Central memory CD8-positive, alpha-beta T cell (primary cell): ENCODE data around the gene CBR1.

Experiments used
- ATAC-seq: fragments of 150-1000 bp; cut with Tn5 transposase; replicated peaks from 2 replicates; pipeline ENCODE4 v1.10.0; 2022; ENCODE audit warnings: mild to moderate bottlenecking, moderate FRiP score, moderate number of reproducible peaks; ENCODE audit not compliant: poor library complexity, severe bottlenecking; ENCODE audit errors: extremely low read depth
- DNase-seq, 2 donors: peaks; one replicate each; pipeline ENCODE4 v3.0.0; 2021; ENCODE audit warnings: low spot score in 2 of 2
- H3K27ac Mint-ChIP-seq: one replicate; pipeline ENCODE4 v1.8.0; 2022; ENCODE audit warnings: low read depth, mild to moderate bottlenecking, moderate library complexity, mixed read lengths
- H3K27me3 Mint-ChIP-seq: one replicate; pipeline ENCODE4 v1.8.0; 2022; ENCODE audit warnings: mixed read lengths
- H3K36me3 Mint-ChIP-seq: one replicate; pipeline ENCODE4 v1.8.0; 2022; ENCODE audit warnings: mild to moderate bottlenecking, moderate library complexity, mixed read lengths; ENCODE audit not compliant: insufficient read depth
- H3K4me1 Mint-ChIP-seq: one replicate; pipeline ENCODE4 v1.8.0; 2022; ENCODE audit warnings: mixed read lengths
- H3K4me3 Mint-ChIP-seq: one replicate; pipeline ENCODE4 v1.8.0; 2022; ENCODE audit warnings: mild to moderate bottlenecking, moderate library complexity, mixed read lengths
- H3K9me3 Mint-ChIP-seq: one replicate; pipeline ENCODE4 v1.8.0; 2022; ENCODE audit warnings: mixed read lengths

The CBR1 gene

GRCh38 chr21:36035381-36035791 is 34.4 kb upstream of the CBR1 start:
- ATAC-seq (no peak), DNase-seq (no peak)
- no peaks in the 10 kb centered on the region for H3K27me3 Mint-ChIP-seq
- peaks cover 32% of the 10 kb centered on the region for H3K36me3 Mint-ChIP-seq
- no peaks in the 10 kb centered on the region for H3K4me1 Mint-ChIP-seq
- H3K4me3 Mint-ChIP-seq = no peak overlapping the region
- no peaks in the 10 kb centered on the region for H3K9me3 Mint-ChIP-seq
- H3K27ac Mint-ChIP-seq = no peak overlapping the region

DNA sequence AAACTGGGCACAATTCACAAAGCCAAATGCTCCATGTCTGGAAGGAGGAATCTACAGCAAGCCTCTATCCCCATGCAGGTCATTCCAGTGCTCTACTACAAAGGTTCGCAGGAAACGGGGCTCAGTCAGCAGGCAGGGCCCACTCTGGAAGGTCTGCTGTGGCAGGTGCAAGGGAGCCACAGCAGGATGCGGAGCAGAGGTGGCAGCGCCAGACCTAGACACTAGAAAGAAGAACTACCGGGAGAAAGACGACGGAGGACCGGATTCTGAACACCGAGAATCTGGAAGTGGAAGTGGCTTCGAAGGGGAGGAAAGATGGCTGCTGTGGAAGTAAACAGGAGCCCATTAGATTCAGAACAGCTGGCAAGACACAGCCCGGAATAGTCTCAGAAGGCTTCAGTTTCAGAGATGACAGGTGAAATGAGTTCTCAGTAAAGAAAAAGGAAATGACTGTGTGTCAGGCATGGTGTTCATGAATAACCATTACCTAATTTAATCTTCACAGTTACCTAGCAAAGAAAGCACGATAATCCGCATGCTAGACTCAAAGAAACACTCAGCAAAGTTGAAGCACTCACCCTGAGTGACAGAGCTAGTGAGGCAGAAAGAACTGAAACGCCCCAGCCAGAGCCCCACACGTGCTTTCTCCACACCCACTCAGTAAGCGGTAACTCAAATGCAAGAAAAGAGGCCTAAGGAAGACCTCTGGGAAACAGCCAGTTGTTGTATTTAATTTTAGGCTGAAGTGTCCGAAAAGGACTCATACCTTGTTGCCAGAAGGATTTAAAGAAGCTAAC is 30.9 kb upstream of the CBR1 start:
- no peaks in the 10 kb centered on the region for H3K4me1 Mint-ChIP-seq
- DNase-seq (no peak), ATAC-seq (no peak)
- H3K27ac Mint-ChIP-seq = no peak overlapping the region
- H3K9me3 Mint-ChIP-seq = no peaks in the 10 kb centered on the region
- no peaks in the 10 kb centered on the region for H3K27me3 Mint-ChIP-seq
- no peak overlapping the region for H3K4me3 Mint-ChIP-seq
- H3K36me3 Mint-ChIP-seq = peaks cover 48% of the 10 kb centered on the region

DNA sequence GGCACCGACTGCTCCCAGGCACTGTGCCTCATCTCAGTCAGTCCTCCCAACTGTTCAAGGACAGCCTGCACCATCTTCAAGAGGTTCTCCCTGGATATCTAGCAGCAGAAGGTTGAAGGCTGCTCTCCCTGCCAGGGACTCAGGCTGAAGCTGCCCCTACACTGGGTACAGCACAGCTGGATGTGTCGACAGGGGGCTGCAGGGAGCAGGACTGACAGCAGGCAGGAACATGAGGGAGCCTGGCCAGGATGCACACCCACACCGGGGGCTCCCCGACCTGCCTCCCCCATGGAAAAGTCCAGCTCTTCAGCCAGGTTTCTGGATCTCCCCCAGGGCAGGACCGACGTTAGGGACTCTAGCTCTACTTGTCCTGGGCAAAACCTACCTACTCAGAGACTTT is 30.0 kb upstream of the CBR1 start:
- Mint-ChIP-seq H3K9me3 (no peaks in the 10 kb centered on the region), H3K4me1 (peaks cover 3% of the 10 kb centered on the region), H3K27ac (no peak overlapping the region), H3K27me3 (no peaks in the 10 kb centered on the region), H3K4me3 (no peak overlapping the region), H3K36me3 (peaks cover 50% of the 10 kb centered on the region)
- ATAC-seq = no peak
- no peak for DNase-seq

DNA sequence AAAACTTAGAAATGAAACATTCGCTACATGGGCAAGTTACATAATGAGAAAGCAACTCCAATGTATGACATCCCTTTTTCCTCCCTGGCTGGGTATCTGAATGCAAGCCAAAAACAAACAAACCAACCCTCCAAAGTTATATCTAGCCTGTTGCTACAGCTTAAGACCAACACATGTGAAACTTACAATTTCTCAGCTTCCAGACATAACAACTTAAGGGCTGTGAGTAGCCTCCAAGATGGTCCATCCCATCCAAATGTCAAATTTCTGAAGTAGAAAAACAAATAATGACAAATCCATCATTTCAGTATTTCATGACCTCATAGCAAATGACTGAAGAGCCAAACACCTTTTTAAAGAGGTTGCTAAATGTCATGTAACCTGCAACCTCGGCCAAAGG is 29.4 kb upstream of the CBR1 start:
- Mint-ChIP-seq H3K36me3 (peaks cover 52% of the 10 kb centered on the region), H3K4me1 (peaks cover 6% of the 10 kb centered on the region), H3K4me3 (no peak overlapping the region), H3K27ac (no peak overlapping the region), H3K9me3 (no peaks in the 10 kb centered on the region), H3K27me3 (no peaks in the 10 kb centered on the region)
- no peak for ATAC-seq
- no peak for DNase-seq

DNA sequence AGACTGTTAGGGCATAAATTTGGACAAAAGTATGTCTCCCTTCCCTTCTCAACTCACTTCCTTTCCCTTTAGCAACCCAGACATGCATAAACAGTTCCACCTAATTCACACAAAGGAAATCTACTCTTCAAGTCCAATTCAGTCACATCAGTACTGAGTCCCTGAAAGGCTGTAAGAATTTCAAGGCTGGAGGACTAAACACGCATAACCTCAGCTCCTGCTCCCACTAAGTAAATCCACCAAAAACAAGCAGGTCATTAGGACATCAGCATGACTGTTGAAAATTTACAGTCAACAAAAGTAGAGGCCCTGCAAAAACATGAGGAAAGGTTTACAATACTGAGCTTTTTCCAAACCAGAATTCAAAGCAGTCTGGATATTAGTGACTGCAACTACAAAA is 27.9 kb upstream of the CBR1 start:
- Mint-ChIP-seq H3K4me1 (peaks cover 6% of the 10 kb centered on the region), H3K4me3 (no peak overlapping the region), H3K9me3 (no peaks in the 10 kb centered on the region), H3K27ac (no peak overlapping the region), H3K27me3 (no peaks in the 10 kb centered on the region), H3K36me3 (peaks cover 50% of the 10 kb centered on the region)
- ATAC-seq = no peak
- no peak for DNase-seq

DNA sequence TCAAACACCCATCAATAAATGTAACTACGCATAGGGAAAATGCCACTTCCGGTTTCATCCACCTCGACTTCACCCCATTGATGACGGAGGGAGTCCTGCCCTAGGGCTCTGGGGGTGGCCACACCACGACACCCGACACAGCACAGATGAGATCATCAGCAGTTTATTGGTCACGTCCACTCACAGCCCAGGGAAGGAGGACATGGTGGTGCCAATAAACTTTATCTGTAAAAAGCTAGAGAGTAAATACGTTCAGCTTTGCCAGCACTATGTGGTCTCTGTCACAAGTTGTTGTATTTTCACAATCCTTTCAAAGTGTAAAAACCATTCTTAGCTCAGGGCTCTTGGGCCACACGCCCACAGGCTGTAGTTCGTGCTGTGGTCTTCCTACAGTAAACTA is 25.8 kb upstream of the CBR1 start:
- no peak overlapping the region for H3K4me3 Mint-ChIP-seq
- DNase-seq (no peak), ATAC-seq (no peak)
- H3K4me1 Mint-ChIP-seq = peaks cover 6% of the 10 kb centered on the region
- no peaks in the 10 kb centered on the region for H3K9me3 Mint-ChIP-seq
- peaks cover 54% of the 10 kb centered on the region for H3K36me3 Mint-ChIP-seq
- H3K27ac Mint-ChIP-seq = no peak overlapping the region
- no peaks in the 10 kb centered on the region for H3K27me3 Mint-ChIP-seq

DNA sequence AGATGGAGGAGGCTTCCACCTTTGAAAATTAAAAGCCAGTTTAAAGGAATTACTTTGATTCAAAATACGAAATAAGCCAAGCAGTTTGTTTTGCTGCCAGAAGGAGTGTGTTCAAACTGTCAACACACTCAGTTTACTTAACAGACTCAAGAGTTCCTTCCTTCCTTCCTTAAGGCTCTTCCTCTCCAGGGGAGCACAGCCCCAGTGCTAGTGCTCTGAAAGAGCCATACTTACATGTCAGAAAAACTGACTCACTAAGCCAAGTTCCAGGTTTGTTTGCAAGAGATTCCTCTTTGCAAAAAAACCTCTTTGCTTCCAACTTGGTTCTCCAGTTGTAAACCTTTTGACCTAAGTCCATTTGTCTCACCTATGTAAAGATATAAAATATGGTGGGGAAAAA is 23.8 kb upstream of the CBR1 start:
- Mint-ChIP-seq H3K27me3 (no peaks in the 10 kb centered on the region), H3K27ac (no peak overlapping the region), H3K4me1 (peaks cover 14% of the 10 kb centered on the region), H3K36me3 (peaks cover 52% of the 10 kb centered on the region), H3K9me3 (no peaks in the 10 kb centered on the region), H3K4me3 (no peak overlapping the region)
- DNase-seq (no peak), ATAC-seq (no peak)

- H3K9me3 Mint-ChIP-seq = no peaks in the 10 kb centered on the region
- no peak overlapping the region for H3K4me3 Mint-ChIP-seq
- peaks cover 14% of the 10 kb centered on the region for H3K4me1 Mint-ChIP-seq
- no peak overlapping the region for H3K27ac Mint-ChIP-seq
- ATAC-seq (no peak), DNase-seq (no peak)
- peaks cover 51% of the 10 kb centered on the region for H3K36me3 Mint-ChIP-seq
- no peaks in the 10 kb centered on the region for H3K27me3 Mint-ChIP-seq
Measured at GRCh38 chr21:36047139-36047538, 22.7 kb upstream of the CBR1 start.

DNA sequence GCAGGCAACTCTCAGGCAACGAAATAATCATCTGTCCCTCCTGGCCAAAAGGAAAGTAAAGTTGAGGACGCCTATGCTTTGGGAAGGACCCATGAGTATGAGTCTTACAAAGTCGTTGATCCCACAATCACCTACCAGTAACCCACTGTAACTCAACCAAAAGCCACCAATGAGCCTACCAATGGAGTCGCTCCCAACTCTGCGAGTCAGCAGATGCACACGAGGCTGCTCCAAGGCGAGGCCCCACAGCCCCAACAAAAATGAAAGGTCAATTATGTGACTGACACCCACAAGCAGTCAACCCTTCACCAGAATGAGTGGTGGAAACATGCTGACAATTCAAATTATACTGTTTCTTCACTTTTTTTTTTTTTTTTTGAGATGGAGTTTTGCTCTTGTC is 21.5 kb upstream of the CBR1 start:
- Mint-ChIP-seq H3K36me3 (peaks cover 54% of the 10 kb centered on the region), H3K4me3 (no peak overlapping the region), H3K27ac (no peak overlapping the region), H3K27me3 (no peaks in the 10 kb centered on the region), H3K4me1 (peaks cover 14% of the 10 kb centered on the region), H3K9me3 (no peaks in the 10 kb centered on the region)
- no peak for DNase-seq
- ATAC-seq = no peak

GRCh38 chr21:36052860-36053714 is 16.7 kb upstream of the CBR1 start:
- peaks cover 64% of the 10 kb centered on the region for H3K36me3 Mint-ChIP-seq
- no peak overlapping the region for H3K27ac Mint-ChIP-seq
- ATAC-seq (no peak), DNase-seq (no peak)
- no peaks in the 10 kb centered on the region for H3K27me3 Mint-ChIP-seq
- H3K4me3 Mint-ChIP-seq = no peak overlapping the region
- H3K9me3 Mint-ChIP-seq = no peaks in the 10 kb centered on the region
- peaks cover 16% of the 10 kb centered on the region for H3K4me1 Mint-ChIP-seq

DNA sequence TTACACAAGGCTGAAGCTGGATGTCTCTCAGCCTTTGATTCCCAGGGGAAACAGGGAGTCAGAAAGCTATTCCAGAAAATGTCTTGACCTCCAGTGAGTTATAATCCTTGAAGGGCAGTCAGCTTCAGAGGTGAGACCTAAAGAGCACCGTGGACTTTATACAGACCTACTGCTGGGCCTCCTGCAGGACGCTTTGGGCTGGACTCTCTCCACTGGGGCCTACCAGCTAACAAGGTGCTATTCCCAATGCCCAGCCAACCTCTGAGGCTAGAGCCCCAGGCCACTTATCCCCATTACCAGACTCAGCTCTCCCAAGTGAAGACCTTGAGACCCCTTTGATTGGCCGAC is 16.1 kb upstream of the CBR1 start:
- H3K4me3 Mint-ChIP-seq = no peak overlapping the region
- ATAC-seq (no peak), DNase-seq (no peak)
- H3K27ac Mint-ChIP-seq = peak overlapping the region; percentile 24
- H3K36me3 Mint-ChIP-seq = peaks cover 61% of the 10 kb centered on the region
- no peaks in the 10 kb centered on the region for H3K27me3 Mint-ChIP-seq
- H3K9me3 Mint-ChIP-seq = no peaks in the 10 kb centered on the region
- peaks cover 18% of the 10 kb centered on the region for H3K4me1 Mint-ChIP-seq

DNA sequence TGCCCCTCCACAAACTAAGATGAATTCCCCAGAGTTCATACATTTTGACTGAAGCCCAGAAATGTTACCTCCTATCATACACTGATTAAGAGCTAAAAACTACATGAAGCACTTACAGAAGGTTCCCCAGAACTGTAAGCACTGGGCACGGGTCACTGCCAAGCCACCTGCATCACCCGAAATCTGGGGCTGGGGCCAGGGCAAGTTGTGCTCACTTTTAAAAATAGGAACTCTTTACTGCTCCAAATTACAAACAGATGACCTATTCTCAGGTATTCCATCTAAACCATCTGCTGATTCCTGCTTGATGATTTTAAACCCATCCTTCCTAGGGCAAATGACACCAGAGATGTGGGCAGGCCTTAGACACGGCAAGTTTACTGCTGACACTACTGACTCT is 14.3 kb upstream of the CBR1 start:
- no peaks in the 10 kb centered on the region for H3K27me3 Mint-ChIP-seq

GRCh38 chr21:36059823-36060158 is 10.0 kb upstream of the CBR1 start:
- Mint-ChIP-seq H3K36me3 (peaks cover 43% of the 10 kb centered on the region), H3K4me3 (peak overlapping the region; percentile 92), H3K27me3 (peaks cover 9% of the 10 kb centered on the region), H3K9me3 (no peaks in the 10 kb centered on the region), H3K4me1 (peaks cover 15% of the 10 kb centered on the region), H3K27ac (peak overlapping the region; percentile 99)
- ATAC-seq (peak; percentile 21), DNase-seq (no peak)

More for the DNA sequence above, 14.3 kb upstream of the CBR1 start:
- ATAC-seq = no peak
- Mint-ChIP-seq H3K4me3 (no peak overlapping the region), H3K27ac (no peak overlapping the region), H3K4me1 (peaks cover 15% of the 10 kb centered on the region), H3K36me3 (peaks cover 64% of the 10 kb centered on the region), H3K9me3 (no peaks in the 10 kb centered on the region)
- DNase-seq = no peak
